NCI-H2196 treated with DMSO at 0.1 percent for 48 hours (cell line): ENCODE measurements around the gene GAS6.
"Not testable (repeated sequence)": the region's sequence is repeated elsewhere in the genome, so short reads cannot be mapped to it uniquely, and the experiment has no call there.

Experiments
- DNase-seq: peaks from one replicate; lab custom pipeline; 2025; ENCODE audit not compliant: unreplicated experiment; lab: John Stamatoyannopoulos, UW

Gene GAS6

DNA sequence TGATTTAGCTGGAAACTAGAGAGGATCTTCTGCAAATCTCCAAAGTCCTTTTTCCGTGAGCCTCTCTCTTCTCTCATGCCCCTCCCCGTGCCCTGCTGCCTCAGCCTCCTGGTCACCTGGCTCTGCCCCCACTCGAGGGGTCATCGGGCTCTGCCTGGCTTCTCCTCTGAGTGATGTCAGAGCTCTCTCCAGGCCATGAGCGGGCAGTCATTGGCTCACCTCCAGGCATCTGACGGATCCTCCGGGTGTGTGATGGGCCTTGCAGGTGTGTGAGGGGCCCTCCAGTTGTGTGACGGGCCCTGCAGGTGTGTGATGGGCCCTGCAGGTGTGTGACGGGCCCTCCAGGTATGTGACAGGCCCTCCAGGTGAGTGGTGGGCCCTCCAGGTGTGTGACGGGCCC is 10.3 kb upstream of the GAS6 start:
- no peak for DNase-seq

DNA sequence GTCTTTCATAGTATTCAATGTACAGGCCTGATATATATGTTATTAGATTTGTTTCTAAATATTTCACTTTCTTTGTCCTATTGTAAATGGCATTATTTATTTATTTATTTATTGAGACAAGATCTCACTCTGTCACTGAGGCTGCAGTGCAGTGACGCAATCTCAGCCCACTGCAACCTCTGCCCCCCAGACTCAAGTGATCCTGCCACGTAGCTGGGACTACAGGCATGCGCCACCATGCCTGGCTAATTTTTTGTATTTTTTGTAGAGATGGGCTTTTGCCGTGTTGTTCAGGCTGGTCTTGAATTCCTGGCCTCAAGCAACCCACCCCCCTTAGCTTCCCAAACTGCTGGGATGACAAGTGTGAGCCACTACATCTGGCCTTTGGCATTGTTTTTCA is 5.4 kb upstream of the GAS6 start:
- no peak for DNase-seq

- not testable (repeated sequence) for DNase-seq
Measured at GRCh38 chr13:113867913-113868312, 4.0 kb upstream of the GAS6 start.

GRCh38 chr13:113865427-113865826 is 1.6 kb upstream of the GAS6 start:
- DNase-seq, result no peak

DNA sequence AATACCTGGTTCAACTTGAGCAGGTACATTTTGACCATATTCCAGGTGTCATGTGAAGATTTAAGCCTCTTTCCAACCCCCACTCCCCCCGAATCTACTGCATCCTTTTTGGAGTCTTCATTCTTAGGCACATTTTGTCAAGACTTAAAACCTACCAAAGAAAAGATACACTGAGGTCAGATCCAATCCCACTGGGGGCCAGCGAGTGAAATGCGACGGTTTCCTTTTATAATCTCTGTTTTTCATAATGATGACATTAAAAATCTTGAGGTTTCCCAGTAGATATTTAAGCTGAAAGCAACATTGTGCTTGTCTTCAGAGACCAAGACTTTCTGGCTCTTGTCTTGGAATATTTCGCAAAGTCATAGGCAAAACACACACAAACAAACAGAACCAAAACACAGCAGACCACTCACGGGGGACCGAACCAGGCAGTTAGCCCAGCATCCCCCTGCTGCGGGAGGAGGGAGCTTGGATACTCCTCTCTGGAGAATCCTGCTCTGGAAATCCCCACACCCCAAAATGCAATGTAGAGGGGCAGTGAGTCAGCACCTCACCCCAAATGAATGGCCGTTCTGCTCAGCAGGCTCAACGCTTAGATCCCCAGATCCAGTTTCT is 506 bp upstream of the GAS6 start:
- no peak for DNase-seq

- no peak for DNase-seq
Measured at GRCh38 chr13:113862931-113863523, 849 bp downstream of the GAS6 start.

- DNase-seq, result no peak
Measured at GRCh38 chr13:113862191-113862930, 1.5 kb downstream of the GAS6 start.

GRCh38 chr13:113861433-113862030 is 2.3 kb downstream of the GAS6 start:
- DNase-seq, result no peak

DNA sequence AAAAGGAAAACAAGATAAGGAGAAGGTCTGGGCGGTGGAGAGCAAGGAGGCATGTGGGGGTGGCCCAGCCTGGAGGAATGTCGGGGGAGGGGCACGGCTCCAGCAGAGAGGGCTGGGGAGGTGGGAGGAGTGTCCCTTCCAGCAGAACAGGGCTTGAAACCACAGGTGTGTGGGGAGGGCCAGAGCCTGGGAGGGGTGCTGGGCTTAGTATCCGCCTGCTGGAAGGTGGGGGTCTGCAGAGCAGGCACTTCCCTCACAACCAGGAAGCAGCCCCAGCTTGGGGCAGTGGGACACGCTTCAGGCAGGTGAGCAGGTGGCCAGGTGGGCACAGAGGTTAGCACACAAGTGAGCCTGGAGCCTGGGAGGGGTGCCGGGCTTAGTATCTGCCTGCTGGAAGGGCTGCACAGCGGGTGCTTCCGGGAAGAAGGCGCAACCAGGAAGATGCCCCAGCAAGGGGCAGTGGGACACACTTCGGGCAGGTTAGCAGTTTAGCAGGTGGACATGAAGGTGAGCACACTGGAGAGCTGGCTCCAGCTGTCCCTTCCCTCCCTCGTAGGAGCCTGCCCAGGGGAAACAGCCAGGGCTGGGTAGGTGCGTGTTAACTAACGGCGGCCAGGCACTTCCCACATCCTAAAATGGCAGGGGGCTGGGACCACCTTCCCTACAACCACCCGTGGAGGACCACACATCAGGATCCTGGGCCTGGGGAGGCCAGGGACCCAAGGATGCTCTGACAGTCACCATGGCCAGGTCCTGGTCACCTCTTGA is 3.0 kb downstream of the GAS6 start:
- DNase-seq, result no peak

GRCh38 chr13:113860051-113860664 is 3.7 kb downstream of the GAS6 start:
- DNase-seq, result peak; percentile 5

- no peak for DNase-seq
Measured at GRCh38 chr13:113859311-113860050, 4.4 kb downstream of the GAS6 start.

GRCh38 chr13:113857531-113858195 is 6.2 kb downstream of the GAS6 start:
- no peak for DNase-seq

- no peak for DNase-seq
Measured at GRCh38 chr13:113856716-113857065, 7.2 kb downstream of the GAS6 start.

DNA sequence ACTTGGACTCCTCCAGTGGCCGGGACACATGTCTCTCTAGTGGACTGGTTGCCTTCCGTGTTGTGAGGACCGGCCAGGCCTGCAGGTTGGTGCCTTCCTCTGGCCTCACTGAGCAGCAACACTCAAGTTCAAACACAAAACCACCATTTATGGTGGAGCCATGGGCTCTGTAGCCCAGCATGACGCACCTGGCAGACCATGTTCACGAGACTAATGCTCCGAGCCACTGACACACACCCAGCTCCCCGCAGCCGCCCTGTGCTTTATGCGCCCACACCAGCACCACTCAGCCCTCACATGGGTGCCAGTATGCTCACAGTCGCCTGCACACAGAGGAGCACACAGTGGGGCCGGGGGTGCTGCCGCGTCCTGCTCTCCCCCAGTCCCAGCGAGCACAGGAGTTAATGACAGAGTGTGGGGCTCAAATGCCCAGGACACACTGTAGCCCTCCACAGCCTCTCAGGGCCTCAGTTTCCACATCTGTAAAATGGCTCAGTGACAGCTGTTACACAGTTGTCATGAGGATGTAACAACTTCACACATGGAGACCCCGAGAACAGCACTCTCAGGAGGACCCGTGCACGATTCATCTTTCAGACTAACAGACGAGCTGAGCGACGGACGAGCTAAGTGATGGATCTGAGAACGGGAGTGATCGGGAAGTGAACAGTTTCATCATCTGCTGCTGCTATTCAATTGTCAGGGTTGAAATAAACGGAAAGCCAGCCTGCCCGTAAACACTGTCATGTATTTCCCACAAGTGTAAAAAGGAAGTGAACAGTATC is 7.8 kb downstream of the GAS6 start:
- no peak for DNase-seq

- DNase-seq, result no peak
Measured at GRCh38 chr13:113855012-113855921, 8.6 kb downstream of the GAS6 start.

DNA sequence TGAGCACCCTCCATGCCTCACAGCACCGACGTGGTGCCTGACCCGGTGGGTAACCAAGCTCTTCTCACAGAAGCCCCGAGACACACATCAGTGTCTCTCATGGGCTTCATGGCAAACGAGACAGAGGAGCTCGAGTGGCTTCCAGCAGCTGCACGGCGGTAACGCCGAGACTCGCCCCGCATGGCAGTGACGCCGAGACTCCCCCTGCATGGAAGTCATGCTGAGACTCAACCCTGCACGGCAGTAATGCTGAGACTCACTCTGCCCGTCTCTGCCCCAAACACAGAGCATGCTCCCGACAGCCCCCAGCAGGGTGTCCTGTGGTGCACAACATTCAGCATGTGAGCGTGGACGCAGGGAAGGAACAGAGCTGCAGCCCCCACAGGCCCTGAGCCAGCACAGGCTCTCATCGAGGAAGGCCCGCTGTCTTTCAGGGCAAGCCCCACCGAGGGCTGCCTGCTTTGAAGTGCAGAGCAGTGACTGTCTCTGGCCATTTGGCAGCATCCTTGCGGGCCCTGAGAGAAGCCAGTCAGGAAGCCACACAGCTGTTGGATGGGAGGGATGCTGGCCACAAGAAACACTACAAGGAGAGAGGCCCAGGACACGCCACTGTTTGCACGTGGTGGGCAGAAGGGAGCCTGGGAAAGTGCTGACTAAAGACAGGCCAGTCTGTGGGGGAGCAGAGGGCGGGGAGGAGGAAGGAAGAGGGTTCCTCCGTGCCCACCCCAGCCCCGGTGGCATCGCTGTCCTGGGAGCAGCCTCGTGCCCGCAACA is 9.5 kb downstream of the GAS6 start:
- DNase-seq, result no peak
